ENCODE measurements around the gene CDH4. TPM values are rescaled to one million over a fixed set of nuclear protein-coding genes. Genes with fewer than 3 reads are reported as not detected.

The CDH4 gene
- polyA plus RNA-seq, 1 donor (not counting 4 experiments of a cell fraction or from before 2014, with no cell fraction given): 2.2 TPM

DNA sequence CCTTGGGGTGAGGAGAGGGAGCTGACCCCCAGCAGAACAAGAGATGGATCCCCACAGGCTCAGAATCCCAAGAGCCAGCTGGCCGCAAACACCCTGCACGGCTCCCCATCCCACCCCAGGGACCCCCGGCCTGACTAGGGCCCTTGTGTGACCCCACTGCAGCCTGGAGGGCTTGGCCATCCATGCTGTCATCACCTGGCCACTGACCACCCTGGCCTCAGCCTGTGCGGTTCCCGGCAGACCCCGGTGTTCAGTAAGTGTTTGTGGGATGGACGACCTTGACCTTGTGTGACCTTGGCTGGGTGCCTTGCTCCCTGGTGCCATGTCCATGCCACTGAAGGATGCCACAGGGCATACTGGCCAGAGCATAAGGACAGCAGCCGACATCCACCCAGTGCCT, 485.3 kb downstream of the CDH4 start:
- FAIRE-seq (no peak), DNase-seq (ENCODE audit: low read depth, low spot score) (no peak)
- no peaks in the 10 kb centered on the region for H3K36me3 ChIP-seq (ENCODE audit: control insufficient read depth in 2 of 2, extremely low read depth in 1 of 2, insufficient read depth in 2 of 2, low read length in 2 of 2)
- dilution Hi-C loops (cut with MboI; ENCODE audit: extremely low pct_ligation_motif_present, low sequenced_read_pairs): no loop called here
- no peak overlapping the region for H3K4me2 ChIP-seq (ENCODE audit: control insufficient read depth, extremely low read depth, insufficient read depth, low read depth, low read length)
- H3K27ac ChIP-seq (ENCODE audit: control insufficient read depth, insufficient read depth, low read length): no peak overlapping the region
- H3K79me2 ChIP-seq (ENCODE audit: control insufficient read depth, insufficient read depth, low read length): no peaks in the 10 kb centered on the region
- no peaks in the 10 kb centered on the region for H3K9me1 ChIP-seq (ENCODE audit: control insufficient read depth, extremely low read depth, insufficient read depth, low read length)
- H4K20me1 ChIP-seq (ENCODE audit: control insufficient read depth, extremely low read depth, insufficient read depth, low read length): peaks cover 9% of the 10 kb centered on the region
- TF ChIP-seq EZH2 (IDR thresholded peaks at IDR 0.05; ENCODE audit: low read length): no peak
- TF ChIP-seq, protein P1, sequence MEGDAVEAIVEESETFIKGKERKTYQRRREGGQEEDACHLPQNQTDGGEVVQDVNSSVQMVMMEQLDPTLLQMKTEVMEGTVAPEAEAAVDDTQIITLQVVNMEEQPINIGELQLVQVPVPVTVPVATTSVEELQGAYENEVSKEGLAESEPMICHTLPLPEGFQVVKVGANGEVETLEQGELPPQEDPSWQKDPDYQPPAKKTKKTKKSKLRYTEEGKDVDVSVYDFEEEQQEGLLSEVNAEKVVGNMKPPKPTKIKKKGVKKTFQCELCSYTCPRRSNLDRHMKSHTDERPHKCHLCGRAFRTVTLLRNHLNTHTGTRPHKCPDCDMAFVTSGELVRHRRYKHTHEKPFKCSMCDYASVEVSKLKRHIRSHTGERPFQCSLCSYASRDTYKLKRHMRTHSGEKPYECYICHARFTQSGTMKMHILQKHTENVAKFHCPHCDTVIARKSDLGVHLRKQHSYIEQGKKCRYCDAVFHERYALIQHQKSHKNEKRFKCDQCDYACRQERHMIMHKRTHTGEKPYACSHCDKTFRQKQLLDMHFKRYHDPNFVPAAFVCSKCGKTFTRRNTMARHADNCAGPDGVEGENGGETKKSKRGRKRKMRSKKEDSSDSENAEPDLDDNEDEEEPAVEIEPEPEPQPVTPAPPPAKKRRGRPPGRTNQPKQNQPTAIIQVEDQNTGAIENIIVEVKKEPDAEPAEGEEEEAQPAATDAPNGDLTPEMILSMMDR (optimal IDR thresholded peaks at IDR 0.05 in 1 of 3, IDR thresholded peaks at IDR 0.05 in 1 of 3, conservative IDR thresholded peaks at IDR 0.05 in 1 of 3; ENCODE audit: extremely low read depth in 1 of 3, insufficient read depth in 2 of 3, low read length in 3 of 3): no peak
- H3K4me1 ChIP-seq (ENCODE audit: control insufficient read depth, extremely low read depth, insufficient read depth, low read length): no peaks in the 10 kb centered on the region
- no peak overlapping the region for H3K9ac ChIP-seq (ENCODE audit: control insufficient read depth, extremely low read depth, insufficient read depth, low read length)
- peaks cover 13% of the 10 kb centered on the region for H3K27me3 ChIP-seq (ENCODE audit: control insufficient read depth, extremely low read depth, insufficient read depth, low read length)
- H3K4me3 ChIP-seq (ENCODE audit: control insufficient read depth in 2 of 3, extremely low read depth in 1 of 3, insufficient read depth in 2 of 3, low read depth in 1 of 3, low read length in 3 of 3): no peak overlapping the region
- no peak overlapping the region for H2AFZ ChIP-seq (ENCODE audit: control insufficient read depth, low read length)
- no peaks in the 10 kb centered on the region for H3K9me3 ChIP-seq (ENCODE audit: control insufficient read depth, low read depth, low read length)

DNA sequence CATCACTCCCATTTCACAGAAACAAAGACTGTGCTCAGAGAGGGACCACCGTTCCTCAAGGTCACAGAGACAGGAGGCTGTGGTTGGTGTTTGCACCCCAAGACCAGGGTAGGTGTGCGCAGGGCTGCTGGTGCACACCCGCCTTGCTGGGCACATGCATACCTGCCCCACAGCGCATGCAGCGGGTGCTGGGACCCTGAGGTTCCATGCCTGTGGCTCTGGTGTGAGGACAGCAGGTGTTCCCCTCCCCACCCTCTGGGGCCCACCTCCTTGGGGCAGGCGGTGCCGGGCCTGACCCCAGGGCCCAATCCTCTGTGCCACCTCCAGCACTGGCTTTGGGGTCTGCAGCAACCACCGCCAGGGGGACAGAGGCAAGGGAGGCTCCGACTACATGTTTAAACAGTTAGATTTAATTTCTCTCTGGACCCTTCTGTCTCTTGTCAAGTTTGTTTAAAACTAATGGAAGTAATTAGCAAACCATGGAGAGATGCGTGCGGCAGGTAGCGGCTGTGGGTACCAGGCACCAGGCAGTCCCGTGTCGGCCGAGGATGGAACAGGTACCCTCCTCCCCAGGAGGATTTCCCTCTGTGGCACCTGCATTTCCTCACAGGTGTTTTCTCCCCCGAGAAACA, 485.9 kb downstream of the CDH4 start:
- no peaks in the 10 kb centered on the region for H3K4me1 ChIP-seq (ENCODE audit: control insufficient read depth, extremely low read depth, insufficient read depth, low read length)
- dilution Hi-C loops (cut with MboI; ENCODE audit: extremely low pct_ligation_motif_present, low sequenced_read_pairs): no loop called here
- H3K27me3 ChIP-seq (ENCODE audit: control insufficient read depth, extremely low read depth, insufficient read depth, low read length): peaks cover 13% of the 10 kb centered on the region
- FAIRE-seq (no peak), DNase-seq (ENCODE audit: low read depth, low spot score) (no peak)
- H3K9me3 ChIP-seq (ENCODE audit: control insufficient read depth, low read depth, low read length): no peaks in the 10 kb centered on the region
- TF ChIP-seq, protein P1 (optimal IDR thresholded peaks at IDR 0.05 in 1 of 3, IDR thresholded peaks at IDR 0.05 in 1 of 3, conservative IDR thresholded peaks at IDR 0.05 in 1 of 3; ENCODE audit: extremely low read depth in 1 of 3, insufficient read depth in 2 of 3, low read length in 3 of 3): no peak
- H3K4me2 ChIP-seq (ENCODE audit: control insufficient read depth, extremely low read depth, insufficient read depth, low read depth, low read length): no peak overlapping the region
- H3K79me2 ChIP-seq (ENCODE audit: control insufficient read depth, insufficient read depth, low read length): no peaks in the 10 kb centered on the region
- no peaks in the 10 kb centered on the region for H3K36me3 ChIP-seq (ENCODE audit: control insufficient read depth in 2 of 2, extremely low read depth in 1 of 2, insufficient read depth in 2 of 2, low read length in 2 of 2)
- no peak overlapping the region for H3K9ac ChIP-seq (ENCODE audit: control insufficient read depth, extremely low read depth, insufficient read depth, low read length)
- no peak overlapping the region for H3K4me3 ChIP-seq (ENCODE audit: control insufficient read depth in 2 of 3, extremely low read depth in 1 of 3, insufficient read depth in 2 of 3, low read depth in 1 of 3, low read length in 3 of 3)
- H4K20me1 ChIP-seq (ENCODE audit: control insufficient read depth, extremely low read depth, insufficient read depth, low read length): peaks cover 9% of the 10 kb centered on the region
- no peak overlapping the region for H2AFZ ChIP-seq (ENCODE audit: control insufficient read depth, low read length)
- no peaks in the 10 kb centered on the region for H3K9me1 ChIP-seq (ENCODE audit: control insufficient read depth, extremely low read depth, insufficient read depth, low read length)
- no peak overlapping the region for H3K27ac ChIP-seq (ENCODE audit: control insufficient read depth, insufficient read depth, low read length)

Measured in keratinocyte (primary cell).